HPDE6-E6E7 (cell line): ENCODE data around the gene GABARAPL2.
A peak's percentile ranks its signal among the peaks of the same experiment; 100 is the strongest.

Experiments used
- DNase-seq: peaks from one replicate; pipeline ENCODE4 v3.0.0; 2011; ENCODE audit warnings: missing footprints; ENCODE audit errors: extremely low spot score

GABARAPL2 gene

GRCh38 chr16:75555213-75555706 is 10.9 kb upstream of the GABARAPL2 start:
- DNase-seq = peak; percentile 93

GRCh38 chr16:75555707-75556430 is 10.3 kb upstream of the GABARAPL2 start, which contains the start of gene TMEM231:
Gene TMEM231, minus strand, starts transcription at chr16:75556252. Its CDS starts 43 bp downstream, at chr16:75556209.
- peak; percentile 98 for DNase-seq

GRCh38 chr16:75556431-75556950 is 9.7 kb upstream of the GABARAPL2 start:
- no peak for DNase-seq

GRCh38 chr16:75558846-75559401 is 7.3 kb upstream of the GABARAPL2 start:
- DNase-seq = no peak

- no peak for DNase-seq
Measured at GRCh38 chr16:75559564-75560372, 6.4 kb upstream of the GABARAPL2 start.

GRCh38 chr16:75565640-75566039 is 539 bp upstream of the GABARAPL2 start:
- DNase-seq = no peak

- DNase-seq = no peak
Measured at GRCh38 chr16:75566758-75567255, 628 bp downstream of the GABARAPL2 start.

GRCh38 chr16:75567911-75568310 is 1.7 kb downstream of the GABARAPL2 start:
- DNase-seq = no peak

- no peak for DNase-seq
Measured at GRCh38 chr16:75570396-75571065, 4.4 kb downstream of the GABARAPL2 start.

GRCh38 chr16:75572864-75573542 is 6.8 kb downstream of the GABARAPL2 start:
- DNase-seq = no peak

- no peak for DNase-seq
Measured at GRCh38 chr16:75573955-75574354, 7.8 kb downstream of the GABARAPL2 start.

GRCh38 chr16:75575958-75576357 is 9.8 kb downstream of the GABARAPL2 start:
- DNase-seq = no peak

GRCh38 chr16:75576384-75576811 is 10.2 kb downstream of the GABARAPL2 start:
- no peak for DNase-seq

GRCh38 chr16:75578212-75578611 is 12.0 kb downstream of the GABARAPL2 start:
- no peak for DNase-seq

GRCh38 chr16:75578725-75579124 is 12.5 kb downstream of the GABARAPL2 start:
- DNase-seq = no peak

GRCh38 chr16:75579281-75579834 is 13.2 kb downstream of the GABARAPL2 start:
- no peak for DNase-seq

- DNase-seq = no peak
Measured at GRCh38 chr16:75584108-75584507, 17.9 kb downstream of the GABARAPL2 start.

- no peak for DNase-seq
Measured at GRCh38 chr16:75588716-75589115, 22.5 kb downstream of the GABARAPL2 start.

GRCh38 chr16:75589306-75589705 is 23.1 kb downstream of the GABARAPL2 start:
- DNase-seq = no peak
